H1 (cell line): ENCODE measurements around the gene OR5C1. TPM values are rescaled to one million over a fixed set of nuclear protein-coding genes. Genes with fewer than 3 reads are reported as not detected.

Experiments
- CTCF ChIA-PET: fragments of 300-600 bp; sonication (Branson Sonifier 250); formaldehyde crosslinking; loops from one replicate; lab custom pipeline; 2021; ENCODE audit not compliant: partially characterized antibody; lab: Charles Lee
- POLR2A ChIA-PET: fragments of 300-600 bp; sonication (Branson Sonifier 250); formaldehyde crosslinking; loops from one replicate; lab custom pipeline; 2021; ENCODE audit warnings: inconsistent platforms; ENCODE audit not compliant: partially characterized antibody; lab: Charles Lee
- DNase-seq, 2 experiments: peaks; one replicate each; pipeline versions ENCODE4 v3.0.0 to v3.0.0-alpha.2; 2010 to 2022; ENCODE audit warnings: low spot score in 2 of 2, low read depth in 1 of 2, mixed read lengths in 1 of 2
- FAIRE-seq: peaks from 2 replicates; lab custom pipeline; 2011; peaks lifted over from hg19 to GRCh38; lab: Jason Lieb, UNC
- H2AFZ ChIP-seq: 2 replicates; pipeline ENCODE4 v1.8.1; 2012; ENCODE audit warnings: low read length, inconsistent platforms
- H2AK5ac ChIP-seq: 2 replicates; pipeline ENCODE4 v1.6.1; 2013; ENCODE audit warnings: low read depth, low read length
- H2BK120ac ChIP-seq: replicated peaks from 2 replicates; pipeline ENCODE3; 2013; ENCODE audit warnings: low read depth, low read length, inconsistent platforms
- H2BK12ac ChIP-seq: 2 replicates; pipeline ENCODE4 v1.6.1; 2013; ENCODE audit warnings: low read depth, low read length
- H2BK15ac ChIP-seq: 2 replicates; pipeline ENCODE4 v1.6.1; 2013; ENCODE audit warnings: low read length
- H2BK20ac ChIP-seq: 2 replicates; pipeline ENCODE4 v1.6.1; 2013; ENCODE audit warnings: low read length
- H2BK5ac ChIP-seq: 2 replicates; pipeline ENCODE4 v1.6.1; 2013; ENCODE audit warnings: low read depth, low read length
- H3K14ac ChIP-seq: 2 replicates; pipeline ENCODE4 v1.6.1; 2013; ENCODE audit warnings: inconsistent platforms; ENCODE audit not compliant: insufficient read length
- H3K18ac ChIP-seq: 2 replicates; pipeline ENCODE4 v1.6.1; 2013; ENCODE audit warnings: low read length; ENCODE audit errors: extremely low read depth
- H3K23ac ChIP-seq: 2 replicates; pipeline ENCODE4 v1.6.1; 2013; ENCODE audit warnings: inconsistent platforms; ENCODE audit not compliant: insufficient read length
- H3K23me2 ChIP-seq: 2 replicates; pipeline ENCODE4 v1.6.1; 2013; ENCODE audit warnings: low read depth, low read length
- H3K27ac ChIP-seq: 2 replicates; pipeline ENCODE4 v1.6.1; 2011; ENCODE audit warnings: low read depth, low read length, inconsistent platforms
- H3K27me3 ChIP-seq, 4 experiments: replicated peaks in 1 of 4; 1 replicate in 1 of 4; 2 replicates in 3 of 4; pipeline versions ENCODE4 v1.6.1 to v1.8.1; 2011 to 2013; ENCODE audit warnings: low read length in 3 of 4, mild to moderate bottlenecking in 3 of 4, inconsistent platforms in 2 of 4, mixed read lengths in 2 of 4, moderate library complexity in 1 of 4; ENCODE audit not compliant: control insufficient read depth in 3 of 4, insufficient read depth in 3 of 4; ENCODE audit errors: extremely low read depth in 1 of 4
- H3K36me3 ChIP-seq, 4 experiments: 2 replicates each; pipeline versions ENCODE4 v1.6.1 to v1.8.1; 2011 to 2013; ENCODE audit warnings: mild to moderate bottlenecking in 4 of 4, low read length in 3 of 4, moderate library complexity in 2 of 4, control low read depth in 1 of 4, inconsistent platforms in 1 of 4; ENCODE audit not compliant: insufficient read depth in 4 of 4, control insufficient read depth in 2 of 4
- H3K4ac ChIP-seq: replicated peaks from 2 replicates; pipeline ENCODE3; 2013; ENCODE audit warnings: low read length, low read depth, mixed read lengths, inconsistent platforms; ENCODE audit not compliant: insufficient read length
- H3K4me1 ChIP-seq, 4 experiments: replicated peaks in 1 of 4; 1 replicate in 1 of 4; 2 replicates in 3 of 4; pipeline versions ENCODE4 v1.6.1 to v1.8.1; 2011 to 2013; ENCODE audit warnings: low read length in 3 of 4, inconsistent platforms in 2 of 4, mixed read lengths in 1 of 4; ENCODE audit not compliant: insufficient read depth in 4 of 4, control insufficient read depth in 3 of 4
- H3K4me2 ChIP-seq, 2 experiments: 2 replicates each; pipeline versions ENCODE4 v1.6.1 to v1.8.1; 2011 to 2013; ENCODE audit warnings: low read depth in 2 of 2, low read length in 2 of 2, control low read depth in 1 of 2, inconsistent platforms in 1 of 2, mild to moderate bottlenecking in 1 of 2; ENCODE audit not compliant: insufficient read depth in 1 of 2
- H3K4me3 ChIP-seq, 4 experiments: fragments of 200-600, 300-600 bp in 1 of 4; sonication (generic), shearing (Covaris generic), sonication (Bioruptor Twin) in 1 of 4; 2 replicates each; pipeline versions ENCODE4 v1.5.1 to v1.8.1; 2011 to 2016; ENCODE audit warnings: low read length in 4 of 4, low read depth in 3 of 4, control low read depth in 2 of 4, inconsistent platforms in 2 of 4, mild to moderate bottlenecking in 2 of 4, mixed read lengths in 1 of 4, moderate library complexity in 1 of 4; ENCODE audit not compliant: insufficient read depth in 2 of 4; ENCODE audit errors: extremely low read depth in 1 of 4
- H3K56ac ChIP-seq: replicated peaks from 2 replicates; pipeline ENCODE3; 2013; ENCODE audit warnings: low read depth, mild to moderate bottlenecking, mixed read lengths, low read length, inconsistent platforms; ENCODE audit not compliant: insufficient read length
- H3K79me1 ChIP-seq: 2 replicates; pipeline ENCODE4 v1.6.1; 2013; ENCODE audit warnings: low read depth, low read length, control low read depth
- H3K79me2 ChIP-seq, 2 experiments: 2 replicates each; pipeline versions ENCODE4 v1.6.1 to v1.8.1; 2012 to 2013; ENCODE audit warnings: low read length in 2 of 2, mild to moderate bottlenecking in 2 of 2, inconsistent platforms in 1 of 2; ENCODE audit not compliant: insufficient read depth in 2 of 2, control insufficient read depth in 1 of 2
- H3K9ac ChIP-seq, 4 experiments: replicated peaks in 1 of 4; 1 replicate in 1 of 4; 2 replicates in 3 of 4; pipeline versions ENCODE4 v1.6.1 to v1.8.1; 2011 to 2013; ENCODE audit warnings: low read depth in 3 of 4, low read length in 3 of 4, control low read depth in 2 of 4, mild to moderate bottlenecking in 2 of 4, moderate library complexity in 2 of 4, inconsistent platforms in 1 of 4; ENCODE audit errors: extremely low read depth in 1 of 4
- H3K9me3 ChIP-seq, 2 experiments: 2 replicates each; pipeline versions ENCODE4 v1.6.1 to v1.8.1; 2012 to 2013; ENCODE audit warnings: mild to moderate bottlenecking in 2 of 2, moderate library complexity in 2 of 2, control low read depth in 1 of 2, inconsistent platforms in 1 of 2, low read depth in 1 of 2, low read length in 1 of 2, mixed read lengths in 1 of 2; ENCODE audit not compliant: insufficient read depth in 2 of 2
- H4K20me1 ChIP-seq, 2 experiments: replicated peaks in 1 of 2; 2 replicates each; pipeline versions ENCODE3 to v1.8.1; 2011 to 2013; ENCODE audit warnings: inconsistent platforms in 2 of 2, low read length in 2 of 2, mild to moderate bottlenecking in 1 of 2; ENCODE audit not compliant: insufficient read depth in 2 of 2, control insufficient read depth in 1 of 2
- H4K5ac ChIP-seq: 2 replicates; pipeline ENCODE4 v1.6.1; 2013; ENCODE audit warnings: low read length, low read depth, mixed read lengths, inconsistent platforms; ENCODE audit not compliant: insufficient read length
- H4K8ac ChIP-seq: 2 replicates; pipeline ENCODE4 v1.8.0; 2013; ENCODE audit warnings: mild to moderate bottlenecking, moderate library complexity, low read length, inconsistent platforms; ENCODE audit not compliant: insufficient read depth; ENCODE audit errors: extremely low read depth
- H4K91ac ChIP-seq: replicated peaks from 2 replicates; pipeline ENCODE3; 2013; ENCODE audit warnings: low read length, mixed read lengths, inconsistent platforms; ENCODE audit not compliant: insufficient read length
- CHD2 ChIP-seq: IDR thresholded peaks from 2 replicates; pipeline ENCODE4 v1.6.1; 2012; ENCODE audit warnings: low read length, improper control_type of control experiment
- RNF2 ChIP-seq: fragments of 200-900, 300-1000 bp; sonication (generic); IDR thresholded peaks from 2 replicates; pipeline ENCODE4 v1.7.1; 2016; ENCODE audit warnings: borderline replicate concordance, low read depth, mild to moderate bottlenecking, antibody characterized with exemption, low read length; ENCODE audit not compliant: poor library complexity, severe bottlenecking; ENCODE audit errors: missing control alignments
- USF2 ChIP-seq: IDR thresholded peaks from 2 replicates; pipeline ENCODE4 v1.6.1; 2011; ENCODE audit warnings: low read length, improper control_type of control experiment
- polyA plus RNA-seq, 7 experiments: library from polyadenylated mRNA; depleted of rRNA in 3 of 7; stranded (reverse) in 5 of 7; unstranded in 2 of 7; fragments of >200 nt in 5 of 7; fragments of 200-250 nt in 2 of 7; gene quantifications; 1 replicate in 5 of 7; 2 replicates in 1 of 7; 4 replicates in 1 of 7; pipeline versions ENCODE4 v1.2.1 to v1.2.3, GENCODE V29; 2011 to 2013; ENCODE audit warnings: missing spikeins in 2 of 7, mixed read lengths in 2 of 7
- total RNA-seq: library from RNA; stranded (reverse); fragmentation: NEBNext Ultra II Directional; extraction: Animal tissue kit (Norgen Biotek cat#: 25700); gene quantifications from 2 replicates; pipeline ENCODE4 v1.2.1, GENCODE V29; 2021

OR5C1 gene
- total and polyA plus RNA-seq, 2 of the 8 experiments (the other 6 are each of a cell fraction or from before 2014, with no cell fraction given) = not detected

- Histone ChIP-seq H3K18ac (no peak overlapping the region), H3K27ac (no peak overlapping the region), H2BK15ac (no peak overlapping the region), H2BK120ac (no peak overlapping the region), H2BK5ac (no peak overlapping the region), H3K23me2 (no peaks in the 10 kb centered on the region), H3K56ac (no peak overlapping the region), H3K9ac (no peak overlapping the region), H2BK20ac (no peak overlapping the region), H3K4me3 (no peak overlapping the region), H4K5ac (no peak overlapping the region), H3K79me2 (no peaks in the 10 kb centered on the region), H3K36me3 (peaks cover 3 to 20% (median 10%) of the 10 kb centered on the region in 4 experiments; a peak in 7 of 8 replicates), H3K27me3 (no peaks in the 10 kb centered on the region), H3K79me1 (no peaks in the 10 kb centered on the region), H2BK12ac (no peak overlapping the region), H2AFZ (no peak overlapping the region), H4K20me1 (no peaks in the 10 kb centered on the region), H3K4ac (no peak overlapping the region), H3K9me3 (no peaks in the 10 kb centered on the region), H2AK5ac (no peak overlapping the region), H4K8ac (no peak overlapping the region), H3K4me1 (no peaks in the 10 kb centered on the region), H3K14ac (no peak overlapping the region), H4K91ac (no peak overlapping the region), H3K4me2 (no peak overlapping the region), H3K23ac (no peak overlapping the region)
- no peak for TF ChIP-seq RNF2
- TF ChIP-seq USF2 = no peak
- TF ChIP-seq CHD2 = no peak
- CTCF ChIA-PET = interaction anchor here (0.7 kb wide), 1 partner anchor 439 kb away, joined by 3 read pairs; no protein-coding TSS in a partner anchor
- DNase-seq = no peak
- POLR2A ChIA-PET = interaction anchor here (1.3 to 1.5 kb wide), 2 partner anchors 12 to 20 kb away, joined by 3 to 5 read pairs; partner anchors contain the start of gene PDCL
- no peak for FAIRE-seq
Measured at GRCh38 chr9:122815544-122815943, 26.8 kb downstream of the OR5C1 start.
